GM12892 (cell line): ENCODE results near the gene SACS.

ENCODE experiments used
- POLR2A ChIP-seq: IDR thresholded peaks from 2 replicates; pipeline ENCODE4 v1.6.1; 2011; ENCODE audit warnings: low read depth, low read length, control low read depth
- POLR2AphosphoS5 ChIP-seq: IDR thresholded peaks from 2 replicates; pipeline ENCODE4 v1.6.1; 2011; ENCODE audit warnings: low read depth, low read length, control low read depth
- TAF1 ChIP-seq: IDR thresholded peaks from 2 replicates; pipeline ENCODE4 v1.6.1; 2011; ENCODE audit warnings: low read depth, mild to moderate bottlenecking, control low read depth, low read length, borderline replicate concordance

DNA sequence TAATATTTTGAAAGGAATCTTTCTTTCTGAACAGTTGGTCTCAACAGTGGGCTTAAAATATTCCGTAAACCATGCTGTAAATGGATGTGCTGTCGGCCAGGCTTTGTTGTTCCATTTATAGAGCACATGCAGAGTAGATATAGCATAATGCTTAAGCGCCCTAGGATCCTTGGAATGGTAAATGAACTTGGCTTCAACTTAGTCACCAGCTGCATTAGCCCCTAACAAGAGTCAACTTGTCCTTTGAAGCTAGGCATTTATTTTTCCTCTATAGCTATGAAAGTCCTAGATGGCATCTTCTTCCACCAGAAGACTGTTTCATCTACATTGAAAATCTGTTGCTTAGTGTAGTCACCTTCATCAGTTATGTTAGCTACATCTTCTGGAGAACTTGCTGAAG, 47.6 kb downstream of the SACS start:
- no peak for TF ChIP-seq POLR2A
- TF ChIP-seq TAF1: no peak
- no peak for TF ChIP-seq POLR2AphosphoS5
